Measurements from ENCODE around the gene CTNNBIP1. TPM values are rescaled to one million over a fixed set of nuclear protein-coding genes. Genes with fewer than 3 reads are reported as not detected.

Gene CTNNBIP1
- total and polyA plus RNA-seq, 2 of the 8 experiments (the other 6 are each of a cell fraction or from before 2014, with no cell fraction given) = 40.9 to 46.6 TPM

DNA sequence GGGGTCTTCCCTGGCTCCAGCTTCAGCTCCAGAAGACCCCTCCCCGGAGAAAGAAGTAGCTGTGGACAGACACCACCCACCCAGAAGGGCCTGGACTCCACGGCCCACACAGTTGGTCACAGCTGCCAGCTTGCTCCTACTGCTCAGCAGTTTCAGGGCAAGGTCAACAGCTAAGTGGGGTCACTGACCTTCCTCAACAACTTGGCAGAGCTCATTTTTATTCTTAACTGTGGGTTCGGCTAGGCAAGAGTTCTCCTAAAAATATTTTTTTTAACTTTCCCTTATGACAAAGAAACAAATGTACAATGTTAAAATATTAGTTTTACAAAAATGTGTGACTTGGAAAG is 41.9 kb downstream of the CTNNBIP1 start:
- Histone ChIP-seq H3K79me1 (ENCODE audit: low read depth, low read length) (no peaks in the 10 kb centered on the region; the same call in 1 of the 2 replicates), H3K9ac (replicated peaks in 1 of 4; ENCODE audit: extremely low read depth in 1 of 4, low read depth in 3 of 4, low read length in 3 of 4) (no peak overlapping the region), H3K18ac (ENCODE audit: extremely low read depth, low read length) (no peak overlapping the region), H3K23ac (ENCODE audit: insufficient read length) (no peak overlapping the region), H3K36me3 (ENCODE audit: control insufficient read depth in 2 of 4, insufficient read depth in 4 of 4, low read length in 3 of 4) (no peaks in the 10 kb centered on the region; a peak in 1 of 8 replicates), H3K14ac (ENCODE audit: insufficient read length) (no peak overlapping the region), H2BK120ac (replicated peaks; ENCODE audit: low read depth, low read length) (no peak overlapping the region), H2BK5ac (ENCODE audit: low read depth, low read length) (no peak overlapping the region), H2BK15ac (ENCODE audit: low read length) (no peak overlapping the region), H3K4me2 (ENCODE audit: insufficient read depth in 1 of 2, low read depth in 2 of 2, low read length in 2 of 2) (no peak overlapping the region), H3K4me3 (ENCODE audit: extremely low read depth in 1 of 4, insufficient read depth in 2 of 4, low read depth in 3 of 4, low read length in 4 of 4) (no peak overlapping the region), H4K20me1 (replicated peaks in 1 of 2; ENCODE audit: control insufficient read depth in 1 of 2, insufficient read depth in 2 of 2, low read length in 2 of 2) (no peaks in the 10 kb centered on the region), H2BK12ac (ENCODE audit: low read depth, low read length) (no peak overlapping the region), H4K8ac (ENCODE audit: extremely low read depth, insufficient read depth, low read length) (peak overlapping the region; percentile 57), H3K4me1 (replicated peaks in 1 of 4; ENCODE audit: control insufficient read depth in 3 of 4, insufficient read depth in 4 of 4, low read length in 3 of 4) (no peaks in the 10 kb centered on the region; a peak in 2 of 7 replicates), H3K4ac (replicated peaks; ENCODE audit: insufficient read length, low read depth, low read length) (no peak overlapping the region), H3K9me3 (ENCODE audit: insufficient read depth in 2 of 2, low read depth in 1 of 2, low read length in 1 of 2) (no peaks in the 10 kb centered on the region), H3K79me2 (ENCODE audit: control insufficient read depth in 1 of 2, insufficient read depth in 2 of 2, low read length in 2 of 2) (no peaks in the 10 kb centered on the region), H2BK20ac (ENCODE audit: low read length) (no peak overlapping the region), H2AK5ac (ENCODE audit: low read depth, low read length) (no peak overlapping the region), H4K5ac (ENCODE audit: insufficient read length, low read depth, low read length) (no peak overlapping the region), H3K27ac (ENCODE audit: low read depth, low read length) (no peak overlapping the region), H3K27me3 (replicated peaks in 1 of 4; ENCODE audit: control insufficient read depth in 3 of 4, extremely low read depth in 1 of 4, insufficient read depth in 3 of 4, low read length in 3 of 4) (no peaks in the 10 kb centered on the region), H3K56ac (replicated peaks; ENCODE audit: insufficient read length, low read depth, low read length) (no peak overlapping the region), H4K91ac (replicated peaks; ENCODE audit: insufficient read length, low read length) (no peak overlapping the region), H2AFZ (ENCODE audit: low read length) (no peak overlapping the region), H3K23me2 (ENCODE audit: low read depth, low read length) (no peaks in the 10 kb centered on the region)
- CTCF ChIA-PET (ENCODE audit: partially characterized antibody) = interaction anchor here (0.6 to 17.3 kb wide), 39 partner anchors 8 to 321 kb away, joined by 3 to 312 read pairs (median 5); partner anchors contain the start of genes LZIC and NMNAT1
- FAIRE-seq = no peak
- POLR2A ChIA-PET (ENCODE audit: partially characterized antibody) = interaction anchor here (0.9 to 1.2 kb wide), 3 partner anchors 9 to 83 kb away, joined by 3 to 5 read pairs (median 4); no protein-coding TSS in a partner anchor
- 89% methylated on average over 3 of the region's 3 CpGs; no CpG with 5 or more reads in 1 of the 2 experiments for WGBS, 2 experiments (ENCODE audit: extremely low coverage in 1 of 2, insufficient coverage in 1 of 2, insufficient read length in 1 of 2, insufficient replicate concordance in 2 of 2, low coverage in 1 of 2, low lambda C conversion rate in 2 of 2, missing lambda C conversion rate in 1 of 2)
- no peak for DNase-seq (ENCODE audit: low read depth in 1 of 2, low spot score in 2 of 2)
- TF ChIP-seq POU5F1 (IDR thresholded peaks at IDR 0.05; ENCODE audit: low read depth, low read length) (no peak), EZH2 (IDR thresholded peaks at IDR 0.05; ENCODE audit: low read depth, low read length, severe bottlenecking) (no peak), ASH2L (IDR thresholded peaks at IDR 0.05; ENCODE audit: low read length) (no peak), RXRA (IDR thresholded peaks at IDR 0.05; ENCODE audit: insufficient read depth, low read depth, low read length) (no peak), KDM1A (IDR thresholded peaks at IDR 0.05; ENCODE audit: borderline replicate concordance, low read length) (no peak), BACH1 (IDR thresholded peaks at IDR 0.05; ENCODE audit: low read length) (no peak), SP1 (IDR thresholded peaks at IDR 0.05; ENCODE audit: low read depth, low read length) (no peak), NANOG (IDR thresholded peaks at IDR 0.05; ENCODE audit: insufficient read depth, low read depth, low read length, poor library complexity, severe bottlenecking) (no peak), CBX5 (IDR thresholded peaks at IDR 0.05; ENCODE audit: low read depth, low read length) (no peak), CEBPB (IDR thresholded peaks at IDR 0.05; ENCODE audit: low read depth, low read length) (no peak), SIX5 (IDR thresholded peaks at IDR 0.05; ENCODE audit: low read depth, low read length) (no peak), EGR1 (IDR thresholded peaks at IDR 0.05; ENCODE audit: borderline replicate concordance, low read depth, low read length) (no peak)
- TF ChIP-seq, protein P1, sequence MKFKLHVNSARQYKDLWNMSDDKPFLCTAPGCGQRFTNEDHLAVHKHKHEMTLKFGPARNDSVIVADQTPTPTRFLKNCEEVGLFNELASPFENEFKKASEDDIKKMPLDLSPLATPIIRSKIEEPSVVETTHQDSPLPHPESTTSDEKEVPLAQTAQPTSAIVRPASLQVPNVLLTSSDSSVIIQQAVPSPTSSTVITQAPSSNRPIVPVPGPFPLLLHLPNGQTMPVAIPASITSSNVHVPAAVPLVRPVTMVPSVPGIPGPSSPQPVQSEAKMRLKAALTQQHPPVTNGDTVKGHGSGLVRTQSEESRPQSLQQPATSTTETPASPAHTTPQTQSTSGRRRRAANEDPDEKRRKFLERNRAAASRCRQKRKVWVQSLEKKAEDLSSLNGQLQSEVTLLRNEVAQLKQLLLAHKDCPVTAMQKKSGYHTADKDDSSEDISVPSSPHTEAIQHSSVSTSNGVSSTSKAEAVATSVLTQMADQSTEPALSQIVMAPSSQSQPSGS (IDR thresholded peaks at IDR 0.05; ENCODE audit: low read length) = no peak
